ENCODE measurements around the gene MAP3K4. TPM values are rescaled to one million over a fixed set of nuclear protein-coding genes. Genes with fewer than 3 reads are reported as not detected.

Gene MAP3K4
- total RNA-seq, 1 donor, result 31.1 TPM

DNA sequence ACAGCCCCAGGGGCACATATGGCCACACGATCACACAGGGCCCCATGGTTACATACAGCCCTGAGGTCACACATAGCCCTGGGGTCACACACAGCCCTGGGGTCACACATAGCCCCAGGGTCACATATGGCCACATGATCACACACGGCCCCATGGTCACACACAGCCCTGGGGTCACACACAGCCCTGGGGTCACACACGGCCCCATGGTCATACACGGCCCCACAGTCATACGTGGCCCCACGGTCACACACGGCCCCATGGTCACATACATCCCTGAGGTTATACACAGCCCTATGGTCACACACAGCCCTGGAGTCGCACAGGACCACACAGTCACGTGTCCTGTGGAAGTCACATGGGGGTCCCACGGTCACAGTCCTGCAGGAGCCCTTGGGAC lies 162.2 kb downstream of the MAP3K4 start:
- H3K4me2 ChIP-seq (ENCODE audit: insufficient read depth, low read length), result no peak overlapping the region
- H3K27ac ChIP-seq (ENCODE audit: low read depth, low read length), result no peak overlapping the region
- no peaks in the 10 kb centered on the region for H4K20me1 ChIP-seq (ENCODE audit: insufficient read depth, low read length)
- H3K36me3 ChIP-seq (ENCODE audit: insufficient read depth, low read length), result peaks cover 10% of the 10 kb centered on the region
- TF ChIP-seq, protein P1, sequence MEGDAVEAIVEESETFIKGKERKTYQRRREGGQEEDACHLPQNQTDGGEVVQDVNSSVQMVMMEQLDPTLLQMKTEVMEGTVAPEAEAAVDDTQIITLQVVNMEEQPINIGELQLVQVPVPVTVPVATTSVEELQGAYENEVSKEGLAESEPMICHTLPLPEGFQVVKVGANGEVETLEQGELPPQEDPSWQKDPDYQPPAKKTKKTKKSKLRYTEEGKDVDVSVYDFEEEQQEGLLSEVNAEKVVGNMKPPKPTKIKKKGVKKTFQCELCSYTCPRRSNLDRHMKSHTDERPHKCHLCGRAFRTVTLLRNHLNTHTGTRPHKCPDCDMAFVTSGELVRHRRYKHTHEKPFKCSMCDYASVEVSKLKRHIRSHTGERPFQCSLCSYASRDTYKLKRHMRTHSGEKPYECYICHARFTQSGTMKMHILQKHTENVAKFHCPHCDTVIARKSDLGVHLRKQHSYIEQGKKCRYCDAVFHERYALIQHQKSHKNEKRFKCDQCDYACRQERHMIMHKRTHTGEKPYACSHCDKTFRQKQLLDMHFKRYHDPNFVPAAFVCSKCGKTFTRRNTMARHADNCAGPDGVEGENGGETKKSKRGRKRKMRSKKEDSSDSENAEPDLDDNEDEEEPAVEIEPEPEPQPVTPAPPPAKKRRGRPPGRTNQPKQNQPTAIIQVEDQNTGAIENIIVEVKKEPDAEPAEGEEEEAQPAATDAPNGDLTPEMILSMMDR (IDR thresholded peaks at IDR 0.05; ENCODE audit: extremely low read depth, low read depth, low read length), result no peak
- H3K9me3 ChIP-seq (ENCODE audit: low read depth, low read length), result no peaks in the 10 kb centered on the region
- no peak overlapping the region for H2AFZ ChIP-seq (ENCODE audit: low read length)
- no peak for DNase-seq (ENCODE audit: insufficient read length, low spot score, missing footprints)
- H3K4me1 ChIP-seq (ENCODE audit: insufficient read depth, low read length), result no peaks in the 10 kb centered on the region
- no peaks in the 10 kb centered on the region for H3K27me3 ChIP-seq (ENCODE audit: insufficient read depth, low read length)
- no peak overlapping the region for H3K4me3 ChIP-seq (ENCODE audit: insufficient read depth, low read length)
- no peaks in the 10 kb centered on the region for H3K79me2 ChIP-seq (ENCODE audit: insufficient read depth, low read length)

DNA sequence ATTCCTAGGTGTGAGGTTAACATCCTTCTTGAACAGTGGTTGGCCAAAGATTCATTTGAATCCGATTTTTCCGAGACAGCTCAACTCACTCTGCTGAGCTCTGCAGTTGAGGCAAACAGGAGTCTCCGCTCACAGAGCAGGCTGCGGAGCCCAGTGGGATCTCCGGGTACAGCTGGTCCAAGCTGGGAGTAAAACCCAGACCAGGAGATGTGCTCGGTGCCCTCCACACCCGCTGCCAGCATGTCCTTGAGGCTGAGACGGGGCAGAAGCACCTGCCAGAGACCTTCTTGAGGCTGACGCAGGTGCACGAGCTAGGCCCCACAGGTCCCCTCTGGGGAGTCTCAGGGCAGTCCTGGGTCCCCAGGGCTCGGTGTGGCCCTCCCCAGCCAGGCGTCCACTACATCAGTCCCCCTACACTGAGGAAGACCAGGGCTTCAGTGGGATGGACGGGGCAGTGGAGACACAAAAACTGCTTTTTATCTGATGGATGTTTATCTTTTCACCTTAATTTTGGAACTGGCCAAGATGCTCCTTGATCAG lies 163.3 kb downstream of the MAP3K4 start:
- no peak overlapping the region for H3K4me2 ChIP-seq (ENCODE audit: insufficient read depth, low read length)
- no peaks in the 10 kb centered on the region for H3K4me1 ChIP-seq (ENCODE audit: insufficient read depth, low read length)
- H3K27ac ChIP-seq (ENCODE audit: low read depth, low read length), result no peak overlapping the region
- no peak for DNase-seq (ENCODE audit: insufficient read length, low spot score, missing footprints)
- no peaks in the 10 kb centered on the region for H4K20me1 ChIP-seq (ENCODE audit: insufficient read depth, low read length)
- H3K4me3 ChIP-seq (ENCODE audit: insufficient read depth, low read length), result no peak overlapping the region
- no peaks in the 10 kb centered on the region for H3K9me3 ChIP-seq (ENCODE audit: low read depth, low read length)
- H2AFZ ChIP-seq (ENCODE audit: low read length), result no peak overlapping the region
- no peaks in the 10 kb centered on the region for H3K27me3 ChIP-seq (ENCODE audit: insufficient read depth, low read length)
- H3K79me2 ChIP-seq (ENCODE audit: insufficient read depth, low read length), result no peaks in the 10 kb centered on the region
- H3K36me3 ChIP-seq (ENCODE audit: insufficient read depth, low read length), result peaks cover 6% of the 10 kb centered on the region
- TF ChIP-seq, protein P1 (IDR thresholded peaks at IDR 0.05; ENCODE audit: extremely low read depth, low read depth, low read length), result no peak

DNA sequence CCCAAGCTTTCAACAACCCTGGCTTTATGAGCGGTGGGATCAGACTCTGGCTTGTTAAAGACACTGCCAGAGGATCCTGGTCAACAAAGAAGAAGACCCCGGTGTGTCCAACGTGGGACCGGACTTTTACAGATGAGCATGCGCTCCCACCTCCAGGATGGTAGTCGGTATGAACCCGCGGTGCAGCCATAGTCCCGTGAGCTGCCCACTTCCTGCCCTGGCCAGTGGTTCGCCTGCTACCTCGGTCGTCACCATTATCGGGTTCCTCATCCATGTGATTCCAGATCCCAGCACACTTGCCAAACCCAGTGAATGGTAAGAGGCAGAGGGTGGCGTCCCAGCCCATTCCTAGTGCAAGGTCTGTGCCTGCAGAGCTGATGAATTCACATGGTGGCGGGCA lies 169.6 kb downstream of the MAP3K4 start:
- Histone ChIP-seq H2AFZ (ENCODE audit: low read length) (no peak overlapping the region), H3K9me3 (ENCODE audit: low read depth, low read length) (no peaks in the 10 kb centered on the region), H3K4me2 (ENCODE audit: insufficient read depth, low read length) (no peak overlapping the region), H4K20me1 (ENCODE audit: insufficient read depth, low read length) (no peaks in the 10 kb centered on the region), H3K4me1 (ENCODE audit: insufficient read depth, low read length) (peaks cover 13% of the 10 kb centered on the region), H3K4me3 (ENCODE audit: insufficient read depth, low read length) (no peak overlapping the region), H3K79me2 (ENCODE audit: insufficient read depth, low read length) (no peaks in the 10 kb centered on the region), H3K27me3 (ENCODE audit: insufficient read depth, low read length) (no peaks in the 10 kb centered on the region), H3K27ac (ENCODE audit: low read depth, low read length) (peak overlapping the region; percentile 36), H3K36me3 (ENCODE audit: insufficient read depth, low read length) (no peaks in the 10 kb centered on the region)
- TF ChIP-seq, protein P1 (IDR thresholded peaks at IDR 0.05; ENCODE audit: extremely low read depth, low read depth, low read length), result no peak
- no peak for DNase-seq (ENCODE audit: insufficient read length, low spot score, missing footprints)

DNA sequence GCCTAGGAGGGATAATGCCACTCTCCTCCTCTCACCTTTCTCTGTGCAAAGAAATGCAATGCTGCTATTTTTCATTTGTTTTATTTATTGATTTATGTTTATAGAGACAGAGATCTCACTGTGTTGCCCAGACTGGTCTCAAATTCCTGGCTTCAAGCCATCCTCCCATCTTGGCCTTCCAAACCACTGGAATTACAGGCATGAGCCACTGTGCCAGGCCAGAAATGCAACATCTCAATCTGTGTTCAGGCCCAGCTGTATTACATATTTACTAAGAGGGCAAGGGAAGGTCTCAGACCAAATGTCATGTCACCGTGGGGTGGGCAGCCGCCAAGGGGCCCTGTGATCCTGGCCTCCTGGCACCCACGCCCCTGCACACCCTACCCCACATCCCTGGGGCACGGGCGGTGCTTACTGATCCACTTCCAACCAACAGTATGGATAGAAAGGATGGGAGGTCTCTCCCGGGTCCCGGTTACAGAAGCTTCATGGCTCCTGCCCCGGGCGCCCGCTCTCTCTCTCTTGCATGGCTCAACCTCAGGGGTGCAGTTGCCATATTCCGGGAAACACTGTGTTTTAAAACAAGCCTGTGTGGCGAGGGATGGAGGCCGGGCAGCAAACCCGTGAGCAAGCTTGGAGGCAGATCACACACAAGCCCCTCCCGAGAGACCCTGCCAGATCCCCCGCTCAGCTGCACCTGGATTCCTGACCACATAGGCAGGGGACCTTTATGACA lies 170.5 kb downstream of the MAP3K4 start:
- TF ChIP-seq, protein P1 (IDR thresholded peaks at IDR 0.05; ENCODE audit: extremely low read depth, low read depth, low read length), result no peak
- Histone ChIP-seq H3K27me3 (ENCODE audit: insufficient read depth, low read length) (no peaks in the 10 kb centered on the region), H2AFZ (ENCODE audit: low read length) (no peak overlapping the region), H3K9me3 (ENCODE audit: low read depth, low read length) (no peaks in the 10 kb centered on the region), H3K4me1 (ENCODE audit: insufficient read depth, low read length) (peaks cover 13% of the 10 kb centered on the region), H3K27ac (ENCODE audit: low read depth, low read length) (no peak overlapping the region), H3K4me2 (ENCODE audit: insufficient read depth, low read length) (peak overlapping the region; percentile 8), H3K36me3 (ENCODE audit: insufficient read depth, low read length) (no peaks in the 10 kb centered on the region), H3K79me2 (ENCODE audit: insufficient read depth, low read length) (no peaks in the 10 kb centered on the region), H3K4me3 (ENCODE audit: insufficient read depth, low read length) (no peak overlapping the region), H4K20me1 (ENCODE audit: insufficient read depth, low read length) (no peaks in the 10 kb centered on the region)
- peak; percentile 69 for DNase-seq (ENCODE audit: insufficient read length, low spot score, missing footprints)

Measured in osteoblast (primary cell).